OCI-LY7 (cell line): ENCODE data around the gene BHLHA15. TPM values are rescaled to one million over a fixed set of nuclear protein-coding genes. Genes with fewer than 3 reads are reported as not detected.

ENCODE experiments used
- BruUV-seq: library from RNA; stranded (reverse); fragments of 400-500 nt; replicated peaks from 2 replicates; lab custom pipeline; 2021; lab: Mats Ljungman, UMichigan
- CTCF ChIA-PET: fragments of 300-600 bp; sonication (Branson Sonifier 250); formaldehyde crosslinking; loops from one replicate; lab custom pipeline; 2022; ENCODE audit warnings: antibody characterized with exemption; ENCODE audit not compliant: unreplicated experiment; lab: Charles Lee
- POLR2A ChIA-PET: fragments of 300-600 bp; sonication (Branson Sonifier 250); formaldehyde crosslinking; loops from one replicate; lab custom pipeline; 2022; ENCODE audit warnings: antibody characterized with exemption; lab: Charles Lee
- DNase-seq: peaks from one replicate; pipeline ENCODE4 v3.0.0-alpha.2; 2015; ENCODE audit warnings: low spot score
- H2AFZ ChIP-seq: fragments of 200-600 bp; sonication (generic), shearing (Covaris generic); 2 replicates; pipeline ENCODE4 v1.6.1; 2014; ENCODE audit warnings: mild to moderate bottlenecking, antibody characterized with exemption, low read length, moderate library complexity
- H3K27ac ChIP-seq: fragments of 200-600 bp; sonication (generic); 2 replicates; pipeline ENCODE4 v1.5.1; 2014; ENCODE audit warnings: mixed run types, low read depth, mild to moderate bottlenecking, moderate library complexity, low read length, inconsistent platforms; ENCODE audit not compliant: poor library complexity, severe bottlenecking
- H3K36me3 ChIP-seq: fragments of 200-600 bp; sonication (generic); 2 replicates; pipeline ENCODE4 v1.6.1; 2014; ENCODE audit warnings: mild to moderate bottlenecking, antibody characterized with exemption, low read length, moderate library complexity, mixed read lengths; ENCODE audit not compliant: insufficient read depth
- H3K4me1 ChIP-seq: fragments of 200-600 bp; sonication (generic); 2 replicates; pipeline ENCODE4 v1.5.1; 2014; ENCODE audit warnings: mild to moderate bottlenecking, low read length; ENCODE audit not compliant: insufficient read depth, poor library complexity, severe bottlenecking
- H3K4me2 ChIP-seq: fragments of 200-600 bp; sonication (generic); 2 replicates; pipeline ENCODE4 v1.6.1; 2014; ENCODE audit warnings: mild to moderate bottlenecking, low read length
- H3K4me3 ChIP-seq: fragments of 200-600 bp; sonication (generic); 2 replicates; pipeline ENCODE4 v1.5.1; 2014; ENCODE audit warnings: mild to moderate bottlenecking, low read depth, low read length; ENCODE audit not compliant: poor library complexity, severe bottlenecking
- H3K79me2 ChIP-seq: fragments of 200-600 bp; sonication (generic); 2 replicates; pipeline ENCODE4 v1.6.1; 2016; ENCODE audit warnings: low read depth, mild to moderate bottlenecking, low read length, moderate library complexity, mixed read lengths; ENCODE audit not compliant: insufficient read depth
- H3K9me2 ChIP-seq: fragments of 200-600 bp; sonication (generic); 2 replicates; pipeline ENCODE4 v1.6.1; 2016; ENCODE audit warnings: mild to moderate bottlenecking, low read length, mixed read lengths; ENCODE audit not compliant: insufficient read depth
- H3K9me3 ChIP-seq: fragments of 200-600 bp; sonication (generic); 2 replicates; pipeline ENCODE4 v1.6.1; 2014; ENCODE audit warnings: mild to moderate bottlenecking, mixed run types, low read length, mixed read lengths
- H4K20me1 ChIP-seq: fragments of 200-600 bp; sonication (generic); 2 replicates; pipeline ENCODE4 v1.6.1; 2014; ENCODE audit warnings: mild to moderate bottlenecking, antibody characterized with exemption, low read length, moderate library complexity, mixed read lengths; ENCODE audit not compliant: insufficient read depth
- EZH2phosphoT487 ChIP-seq: fragments of 200-600 bp; sonication (generic); IDR thresholded peaks from 2 replicates; pipeline ENCODE4 v1.6.1; 2018; ENCODE audit warnings: low read depth, borderline replicate concordance, mild to moderate bottlenecking, mixed run types, antibody characterized with exemption, low read length, moderate library complexity, mixed read lengths
- intact Hi-C: fragments of 100-400 bp; cut with micrococcal nuclease; formaldehyde crosslinking; loops from one replicate; pipeline ENCODE4 v1.10.0; 2022; ENCODE audit not compliant: unreplicated experiment
- total RNA-seq, 2 experiments: library from RNA; depleted of rRNA in 1 of 2; stranded (reverse); fragments of >200 nt in 1 of 2; shearing (Covaris generic) in 1 of 2; gene quantifications; 2 replicates each; pipeline ENCODE4 v1.2.3, GENCODE V29; 2014 to 2022
- TF ChIP-seq, protein P1 (sequence below): fragments of 200-600 bp; sonication (generic); conservative IDR thresholded peaks from 2 replicates; pipeline ENCODE4 v1.5.1; 2014; ENCODE audit warnings: mild to moderate bottlenecking, antibody characterized with exemption, low read length, moderate library complexity, mixed read lengths

Gene BHLHA15
- total RNA-seq, 2 experiments from 2014 or later: 0.69 to 4.3 TPM

GRCh38 chr7:98254516-98254915 is 43.3 kb downstream of the BHLHA15 start:
- CTCF ChIA-PET: interaction anchor here (0.6 kb wide), 1 partner anchor 33 kb away, joined by 3 read pairs; no protein-coding TSS in a partner anchor
- no TSS peak for BruUV-seq
- Histone ChIP-seq H3K9me2 (no peaks in the 10 kb centered on the region), H3K4me2 (no peak overlapping the region), H3K4me1 (peaks cover 25% of the 10 kb centered on the region), H3K9me3 (no peaks in the 10 kb centered on the region), H3K79me2 (peaks cover 6% of the 10 kb centered on the region; the same call in 1 of the 2 replicates), H3K4me3 (no peak overlapping the region), H3K27ac (no peak overlapping the region), H2AFZ (no peak overlapping the region), H3K36me3 (peaks cover 8% of the 10 kb centered on the region; the same call in 1 of the 2 replicates), H4K20me1 (no peaks in the 10 kb centered on the region)
- no peak for TF ChIP-seq EZH2phosphoT487
- TF ChIP-seq, protein P1, sequence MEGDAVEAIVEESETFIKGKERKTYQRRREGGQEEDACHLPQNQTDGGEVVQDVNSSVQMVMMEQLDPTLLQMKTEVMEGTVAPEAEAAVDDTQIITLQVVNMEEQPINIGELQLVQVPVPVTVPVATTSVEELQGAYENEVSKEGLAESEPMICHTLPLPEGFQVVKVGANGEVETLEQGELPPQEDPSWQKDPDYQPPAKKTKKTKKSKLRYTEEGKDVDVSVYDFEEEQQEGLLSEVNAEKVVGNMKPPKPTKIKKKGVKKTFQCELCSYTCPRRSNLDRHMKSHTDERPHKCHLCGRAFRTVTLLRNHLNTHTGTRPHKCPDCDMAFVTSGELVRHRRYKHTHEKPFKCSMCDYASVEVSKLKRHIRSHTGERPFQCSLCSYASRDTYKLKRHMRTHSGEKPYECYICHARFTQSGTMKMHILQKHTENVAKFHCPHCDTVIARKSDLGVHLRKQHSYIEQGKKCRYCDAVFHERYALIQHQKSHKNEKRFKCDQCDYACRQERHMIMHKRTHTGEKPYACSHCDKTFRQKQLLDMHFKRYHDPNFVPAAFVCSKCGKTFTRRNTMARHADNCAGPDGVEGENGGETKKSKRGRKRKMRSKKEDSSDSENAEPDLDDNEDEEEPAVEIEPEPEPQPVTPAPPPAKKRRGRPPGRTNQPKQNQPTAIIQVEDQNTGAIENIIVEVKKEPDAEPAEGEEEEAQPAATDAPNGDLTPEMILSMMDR: no peak
- POLR2A ChIA-PET: no interaction called here
- intact Hi-C loops: loop anchor here (5.0 kb wide), 2 partner anchors 282 to 1137 kb away; partner anchors contain the start of gene SDHAF3
- no peak for DNase-seq

DNA sequence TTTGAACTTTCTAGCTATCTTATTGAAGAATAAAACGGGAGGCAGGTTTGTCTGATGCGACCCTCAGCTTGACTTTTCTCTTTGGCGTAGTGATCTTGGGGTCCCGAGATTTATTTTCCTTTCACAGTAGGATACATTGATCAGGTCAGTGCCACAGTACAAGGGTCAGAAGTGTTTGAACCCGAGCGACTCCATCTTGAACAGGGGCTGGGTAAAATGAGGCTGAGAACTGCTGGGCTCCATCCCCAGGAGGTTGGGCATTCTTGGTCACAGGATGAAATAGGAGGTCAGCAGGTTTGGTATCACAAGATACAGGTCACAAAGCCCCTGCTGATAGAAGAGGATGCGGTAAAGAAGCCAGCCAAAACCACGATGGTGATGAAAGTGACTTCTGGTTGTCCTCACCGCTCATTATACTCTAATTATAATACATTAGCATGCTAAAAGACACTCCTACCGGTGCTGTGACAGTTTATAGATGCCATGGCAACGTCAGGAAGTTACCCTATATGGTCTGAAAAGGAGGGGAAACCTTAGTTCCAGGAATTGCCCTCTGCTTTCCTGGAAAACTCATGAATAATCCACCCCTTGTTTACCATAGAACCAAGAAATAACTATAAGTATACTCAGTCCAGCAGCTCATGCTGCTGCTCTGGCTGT is 43.8 kb downstream of the BHLHA15 start:
- intact Hi-C loops: loop anchor here (5.0 kb wide), 2 partner anchors 283 to 1138 kb away; partner anchors contain the start of gene SDHAF3
- Histone ChIP-seq H3K4me1 (peaks cover 19% of the 10 kb centered on the region), H3K4me3 (no peak overlapping the region), H2AFZ (no peak overlapping the region), H3K79me2 (peaks cover 6% of the 10 kb centered on the region; the same call in 1 of the 2 replicates), H3K9me3 (no peaks in the 10 kb centered on the region), H3K36me3 (peaks cover 8% of the 10 kb centered on the region), H3K4me2 (no peak overlapping the region), H3K9me2 (no peaks in the 10 kb centered on the region), H3K27ac (no peak overlapping the region), H4K20me1 (no peaks in the 10 kb centered on the region)
- ChIA-PET CTCF (no interaction called here), POLR2A (no interaction called here)
- no peak for TF ChIP-seq EZH2phosphoT487
- TF ChIP-seq, protein P1: no peak
- DNase-seq: no peak
- TSS peak; percentile 47 for BruUV-seq

DNA sequence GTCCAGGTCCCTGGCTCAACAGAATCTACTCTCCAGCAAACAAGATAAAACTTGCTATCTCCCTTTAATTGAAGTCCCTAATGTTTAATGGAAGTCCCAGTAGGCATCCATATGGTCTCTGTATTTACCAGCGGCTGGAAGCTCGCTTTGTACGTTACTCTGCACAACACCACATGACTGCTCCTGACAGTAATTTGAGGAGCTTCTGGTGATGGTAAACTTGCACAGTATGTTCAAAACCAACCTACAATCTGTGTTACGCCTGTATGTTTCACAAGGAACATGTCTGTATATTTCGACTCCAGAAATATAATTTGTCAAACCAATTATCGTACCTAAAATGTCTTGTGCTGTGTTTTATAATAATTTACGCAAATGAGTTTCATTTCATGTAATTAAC is 45.2 kb downstream of the BHLHA15 start:
- intact Hi-C loops: no loop called here
- peaks cover 6% of the 10 kb centered on the region; the same call in 1 of the 2 replicates for H3K79me2 ChIP-seq
- H3K27ac ChIP-seq: no peak overlapping the region
- TF ChIP-seq, protein P1: no peak
- TF ChIP-seq EZH2phosphoT487: no peak
- H3K4me2 ChIP-seq: no peak overlapping the region
- peaks cover 6% of the 10 kb centered on the region for H3K4me1 ChIP-seq
- ChIA-PET POLR2A (interaction anchor here (0.5 kb wide), 1 partner anchor 231 kb away, joined by 3 read pairs; no protein-coding TSS in a partner anchor), CTCF (no interaction called here)
- H3K36me3 ChIP-seq: peaks cover 17% of the 10 kb centered on the region
- no TSS peak for BruUV-seq
- peaks cover 3% of the 10 kb centered on the region; the same call in 1 of the 2 replicates for H3K9me3 ChIP-seq
- DNase-seq: no peak
- H3K4me3 ChIP-seq: no peak overlapping the region
- H3K9me2 ChIP-seq: no peaks in the 10 kb centered on the region
- H4K20me1 ChIP-seq: no peaks in the 10 kb centered on the region
- H2AFZ ChIP-seq: no peak overlapping the region
